Upper lobe of left lung (tissue), 4 donors: ENCODE data around the gene CAMKV.

Source experiments
- CTCF ChIP-seq, 6 experiments: fragments of 450-650 bp in 4 of 6; fragments of 200-600 bp in 2 of 6; sonication (generic) in 2 of 6; IDR thresholded peaks; one replicate each; pipeline ENCODE4 v1.5.1; 2016 to 2019; ENCODE audit warnings: antibody characterized with exemption in 6 of 6
- POLR2A ChIP-seq, 4 donors: fragments of 450-650 bp; IDR thresholded peaks; one replicate each; pipeline ENCODE4 v1.5.1; 2016 to 2017; ENCODE audit warnings: antibody characterized with exemption in 4 of 4, mild to moderate bottlenecking in 2 of 4

DNA sequence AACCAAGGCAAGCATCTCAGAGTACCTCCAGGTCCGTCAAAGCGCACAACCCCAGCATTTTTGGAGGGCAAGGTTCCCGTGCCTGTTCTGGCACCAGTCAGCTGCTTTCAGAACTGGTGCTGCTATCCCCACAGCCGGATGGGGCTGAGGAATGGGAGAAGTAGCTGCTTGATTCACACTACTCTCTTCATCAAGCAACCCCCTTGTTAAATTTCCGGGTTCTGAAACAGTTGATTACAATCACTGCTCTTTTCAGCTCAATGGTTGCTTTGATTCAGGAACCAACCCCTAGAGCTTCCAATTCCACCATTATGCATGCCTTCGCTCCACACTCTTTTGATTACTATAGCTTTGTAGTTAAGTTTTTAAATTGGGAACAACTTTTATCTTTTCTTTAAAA lies 43.7 kb downstream of the CAMKV start:
- TF ChIP-seq CTCF (IDR thresholded peaks at IDR 0.05) = no peak
- no peak for TF ChIP-seq POLR2A (IDR thresholded peaks at IDR 0.05)
